Measurements from ENCODE around the gene SMIM32.

The SMIM32 gene

GRCh38 chr5:136164226-136164625 lies 28.7 kb downstream of the SMIM32 start:
- no peak for TF ChIP-seq CTCF (IDR thresholded peaks at IDR 0.05; ENCODE audit: low read depth, low read length, missing control alignments)
- H3K36me3 ChIP-seq (replicated peaks): peaks cover 15% of the 10 kb centered on the region
- in situ Hi-C loops (cut with HindIII; ENCODE audit: low pct_ligation_motif_present, low sequenced_read_pairs): no loop called here
- no peaks in the 10 kb centered on the region for H3K27me3 ChIP-seq (replicated peaks)
- H3K27ac ChIP-seq: no peak overlapping the region
- no peak overlapping the region for H3K4me3 ChIP-seq (ENCODE audit: low read depth, low read length)
- no peak for DNase-seq

GRCh38 chr5:136162008-136162407 lies 31.0 kb downstream of the SMIM32 start:
- Histone ChIP-seq H3K27ac (no peak overlapping the region), H3K4me3 (ENCODE audit: low read depth, low read length) (no peak overlapping the region), H3K36me3 (replicated peaks) (peaks cover 14% of the 10 kb centered on the region), H3K27me3 (replicated peaks) (no peaks in the 10 kb centered on the region)
- in situ Hi-C loops (cut with HindIII; ENCODE audit: low pct_ligation_motif_present, low sequenced_read_pairs): no loop called here
- no peak for DNase-seq
- TF ChIP-seq CTCF (IDR thresholded peaks at IDR 0.05; ENCODE audit: low read depth, low read length, missing control alignments): no peak

- Histone ChIP-seq H3K27me3 (replicated peaks) (no peaks in the 10 kb centered on the region), H3K36me3 (replicated peaks) (peaks cover 34% of the 10 kb centered on the region), H3K4me3 (ENCODE audit: low read depth, low read length) (no peak overlapping the region), H3K27ac (no peak overlapping the region)
- in situ Hi-C loops (cut with HindIII; ENCODE audit: low pct_ligation_motif_present, low sequenced_read_pairs): no loop called here
- no peak for TF ChIP-seq CTCF (IDR thresholded peaks at IDR 0.05; ENCODE audit: low read depth, low read length, missing control alignments)
- DNase-seq: no peak
These were observed 33.5 kb downstream of the SMIM32 start for GRCh38 chr5:136159457-136159856.

- DNase-seq: no peak
- peaks cover 27% of the 10 kb centered on the region for H3K36me3 ChIP-seq (replicated peaks)
- in situ Hi-C loops (cut with HindIII; ENCODE audit: low pct_ligation_motif_present, low sequenced_read_pairs): no loop called here
- no peak overlapping the region for H3K4me3 ChIP-seq (ENCODE audit: low read depth, low read length)
- no peak overlapping the region for H3K27ac ChIP-seq
- TF ChIP-seq CTCF (IDR thresholded peaks at IDR 0.05; ENCODE audit: low read depth, low read length, missing control alignments): no peak
- no peaks in the 10 kb centered on the region for H3K27me3 ChIP-seq (replicated peaks)
These were observed 35.4 kb downstream of the SMIM32 start for GRCh38 chr5:136157514-136157913.

- DNase-seq: peak; percentile 11
- in situ Hi-C loops (cut with HindIII; ENCODE audit: low pct_ligation_motif_present, low sequenced_read_pairs): no loop called here
- H3K27ac ChIP-seq: no peak overlapping the region
- H3K27me3 ChIP-seq (replicated peaks): no peaks in the 10 kb centered on the region
- H3K4me3 ChIP-seq (ENCODE audit: low read depth, low read length): no peak overlapping the region
- peaks cover 27% of the 10 kb centered on the region for H3K36me3 ChIP-seq (replicated peaks)
- TF ChIP-seq CTCF (IDR thresholded peaks at IDR 0.05; ENCODE audit: low read depth, low read length, missing control alignments): no peak
These were observed 37.2 kb downstream of the SMIM32 start for GRCh38 chr5:136155761-136156160.

- in situ Hi-C loops (cut with HindIII; ENCODE audit: low pct_ligation_motif_present, low sequenced_read_pairs): no loop called here
- Histone ChIP-seq H3K27me3 (replicated peaks) (no peaks in the 10 kb centered on the region), H3K27ac (no peak overlapping the region), H3K4me3 (ENCODE audit: low read depth, low read length) (no peak overlapping the region), H3K36me3 (replicated peaks) (peaks cover 27% of the 10 kb centered on the region)
- no peak for DNase-seq
- TF ChIP-seq CTCF (IDR thresholded peaks at IDR 0.05; ENCODE audit: low read depth, low read length, missing control alignments): no peak
These were observed 37.9 kb downstream of the SMIM32 start for GRCh38 chr5:136155078-136155477.
